Measurements from ENCODE around the gene CLEC12A. TPM values are rescaled to one million over a fixed set of nuclear protein-coding genes. Genes with fewer than 3 reads are reported as not detected.

The CLEC12A gene
- total RNA-seq, 1 experiment from 2014 or later, result not detected

GRCh38 chr12:9922429-9922828 lies 48.8 kb upstream of the CLEC12A start:
- RAD21 ChIA-PET (ENCODE audit: low non-redundant PET in 1 of 2, low total read pairs in 2 of 2, uncharacterized antibody in 2 of 2, unreplicated experiment in 2 of 2), result no interaction called here
- H3K9ac ChIP-seq (ENCODE audit: low read length), result no peak overlapping the region
- POLR2A ChIA-PET, result no interaction called here
- ATAC-seq (no peak), DNase-seq (ENCODE audit: low read depth, low spot score) (no peak)
- no TSS peak for BruUV-seq (replicated peaks)
- H3K9me2 ChIP-seq (ENCODE audit: insufficient read depth), result no peaks in the 10 kb centered on the region
- TF ChIP-seq REST (IDR thresholded peaks at IDR 0.05; ENCODE audit: low read depth), result no peak
- TF ChIP-seq ZNF274 (IDR thresholded peaks at IDR 0.05; ENCODE audit: low read depth, low read length), result no peak
- no peak for TF ChIP-seq SIN3A (IDR thresholded peaks at IDR 0.05; ENCODE audit: low read depth)
- TF ChIP-seq EZH2 (IDR thresholded peaks at IDR 0.05), result no peak
- no peak for TF ChIP-seq EZH2phosphoT487 (IDR thresholded peaks at IDR 0.05; ENCODE audit: borderline replicate concordance)
- TF ChIP-seq ATF3 (IDR thresholded peaks at IDR 0.05), result no peak
- no peak for TF ChIP-seq ELF1 (IDR thresholded peaks at IDR 0.05; ENCODE audit: borderline replicate concordance, low read depth)
- no peak for TF ChIP-seq RAD21 (IDR thresholded peaks at IDR 0.05; ENCODE audit: low read depth)
- TF ChIP-seq MAX (IDR thresholded peaks at IDR 0.05), result no peak
- TF ChIP-seq SP1 (IDR thresholded peaks at IDR 0.05; ENCODE audit: low read depth), result no peak
- TF ChIP-seq CTCF (IDR thresholded peaks at IDR 0.05 in 2 of 3, conservative IDR thresholded peaks at IDR 0.05 in 1 of 3; ENCODE audit: borderline replicate concordance in 1 of 3, insufficient read depth in 1 of 3, low read depth in 2 of 3, low read length in 2 of 3), result no peak
- TF ChIP-seq ZBTB33 (IDR thresholded peaks at IDR 0.05; ENCODE audit: extremely low read depth, insufficient replicate concordance, low read length), result no peak
- TF ChIP-seq ZFX (IDR thresholded peaks at IDR 0.05), result no peak
- TF ChIP-seq POLR2AphosphoS5 (IDR thresholded peaks at IDR 0.05; ENCODE audit: low read depth, low read length), result no peak
- no peak for TF ChIP-seq CBX3 (IDR thresholded peaks at IDR 0.05; ENCODE audit: low read depth)
- no peak for TF ChIP-seq SRF (IDR thresholded peaks at IDR 0.05; ENCODE audit: low read depth)
- TF ChIP-seq EGR1 (IDR thresholded peaks at IDR 0.05; ENCODE audit: low read depth), result no peak
- TF ChIP-seq TCF7L2 (IDR thresholded peaks at IDR 0.05; ENCODE audit: borderline replicate concordance, extremely low read depth, insufficient read depth, insufficient read length), result no peak
- TF ChIP-seq CEBPB (IDR thresholded peaks at IDR 0.05; ENCODE audit: low read depth), result no peak
- TF ChIP-seq JUND (IDR thresholded peaks at IDR 0.05), result no peak
- H3K27me3 ChIP-seq (ENCODE audit: insufficient read depth, low read length), result peaks cover 34% of the 10 kb centered on the region
- H3K4me3 ChIP-seq (replicated peaks in 1 of 2; ENCODE audit: low read depth in 1 of 2, low read length in 2 of 2), result no peak overlapping the region
- H3K79me2 ChIP-seq (ENCODE audit: insufficient read depth, low read length), result no peaks in the 10 kb centered on the region
- no peaks in the 10 kb centered on the region for H3K9me3 ChIP-seq (ENCODE audit: control insufficient read depth in 1 of 2, insufficient read depth in 1 of 2, low read depth in 1 of 2, low read length in 2 of 2)
- no peaks in the 10 kb centered on the region for H3K4me1 ChIP-seq (ENCODE audit: control insufficient read depth in 1 of 2, insufficient read depth in 2 of 2, low read length in 2 of 2)
- H3K36me3 ChIP-seq (ENCODE audit: control insufficient read depth in 1 of 2, insufficient read depth in 2 of 2, low read length in 2 of 2), result no peaks in the 10 kb centered on the region
- intact Hi-C loops (cut with micrococcal nuclease), result no loop called here
- H4K20me1 ChIP-seq (ENCODE audit: insufficient read depth), result no peaks in the 10 kb centered on the region
- H3K4me2 ChIP-seq (ENCODE audit: low read length), result no peak overlapping the region
- no peak overlapping the region for H2AFZ ChIP-seq (ENCODE audit: low read depth, low read length, poor library complexity, severe bottlenecking)
- CTCF ChIA-PET, result interaction anchor here (1.2 kb wide), 1 partner anchor 10 kb away, joined by 3 read pairs; the partner anchor contains the start of gene CLEC2A
- H3K27ac ChIP-seq (ENCODE audit: low read depth, low read length), result no peak overlapping the region

All from HCT116 (cell line).